ENCODE measurements around the gene FAM72A.
A peak's percentile ranks its signal among the peaks of the same experiment; 100 is the strongest.
"Not testable (repeated sequence)": the region's sequence is repeated elsewhere in the genome, so short reads cannot be mapped to it uniquely, and the experiment has no call there.

Gene FAM72A

GRCh38 chr1:206202789-206203363 is at the start of gene FAM72A:
TSS of gene FAM72A (minus strand) at chr1:206202839. CDS start at chr1:206202025, 814 bp downstream.
- DNase-seq (ENCODE audit: low read depth) = peak; percentile 99

DNA sequence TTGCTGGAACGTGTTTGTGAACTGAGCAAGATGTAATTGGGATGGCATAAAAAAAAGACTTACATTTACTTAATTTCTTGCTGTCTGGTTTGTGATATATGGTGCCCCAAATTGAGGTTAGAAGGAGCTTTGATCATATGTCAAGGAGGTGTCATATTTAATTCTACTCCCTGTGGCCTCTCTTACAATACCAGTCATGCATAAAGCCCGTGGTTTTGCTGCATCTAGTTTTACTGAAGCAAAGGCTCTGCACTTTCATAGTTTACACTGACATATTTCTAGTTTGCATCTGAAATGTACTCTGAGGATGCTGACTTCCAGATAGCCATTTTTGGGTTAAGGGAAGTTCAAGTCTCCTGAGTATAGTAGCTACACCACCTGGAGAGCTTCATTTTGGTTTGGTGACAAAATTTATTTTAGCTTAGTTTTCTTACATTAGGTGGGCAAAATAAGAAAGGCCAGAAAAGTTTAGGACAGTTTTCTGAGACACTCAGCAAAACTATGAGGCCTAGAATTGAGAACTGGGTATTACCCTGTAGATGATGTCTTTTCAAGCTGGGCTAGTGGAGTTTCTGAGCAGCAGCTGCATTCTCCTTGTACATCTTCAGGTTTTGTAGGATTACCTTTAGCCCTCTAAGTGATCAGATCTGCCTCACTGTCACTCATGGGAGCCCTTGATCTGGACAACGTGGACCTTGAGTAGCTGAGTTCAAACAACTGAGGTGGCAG is 48.5 kb upstream of the FAM72A start:
- not testable (repeated sequence) for DNase-seq (ENCODE audit: low read depth); H3K4me3 ChIP-seq (ENCODE audit: low read depth, low read length)

More at GRCh38 chr1:206202789-206203363, at the start of gene FAM72A:
- peak within 1 kb of the TSS; percentile 61 for H3K4me3 ChIP-seq (ENCODE audit: low read depth, low read length)

- DNase-seq (ENCODE audit: low read depth); H3K4me3 ChIP-seq (ENCODE audit: low read depth, low read length): not testable (repeated sequence)
Measured at GRCh38 chr1:206246129-206246886, 43.7 kb upstream of the FAM72A start.

DNA sequence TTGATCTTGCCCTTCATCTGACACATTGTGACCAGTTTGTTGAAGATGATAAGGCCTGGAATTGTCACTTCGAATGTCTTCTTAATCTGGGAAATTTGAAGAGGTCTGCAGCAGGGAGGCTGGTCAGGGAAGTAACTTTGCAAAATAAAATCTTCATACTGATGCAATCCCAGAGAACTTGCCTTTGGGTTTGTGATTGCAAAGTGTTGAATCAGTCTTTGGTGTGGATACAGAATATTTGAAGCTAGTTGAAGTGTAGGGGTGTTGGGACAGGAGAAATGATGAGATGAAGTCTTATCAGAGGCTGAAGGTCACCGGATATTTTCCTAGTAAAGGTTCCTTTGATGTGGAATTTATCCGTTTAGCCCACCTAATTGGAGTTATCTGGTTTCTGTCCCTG is 42.8 kb upstream of the FAM72A start:
- DNase-seq (ENCODE audit: low read depth); H3K4me3 ChIP-seq (ENCODE audit: low read depth, low read length): not testable (repeated sequence)

DNA sequence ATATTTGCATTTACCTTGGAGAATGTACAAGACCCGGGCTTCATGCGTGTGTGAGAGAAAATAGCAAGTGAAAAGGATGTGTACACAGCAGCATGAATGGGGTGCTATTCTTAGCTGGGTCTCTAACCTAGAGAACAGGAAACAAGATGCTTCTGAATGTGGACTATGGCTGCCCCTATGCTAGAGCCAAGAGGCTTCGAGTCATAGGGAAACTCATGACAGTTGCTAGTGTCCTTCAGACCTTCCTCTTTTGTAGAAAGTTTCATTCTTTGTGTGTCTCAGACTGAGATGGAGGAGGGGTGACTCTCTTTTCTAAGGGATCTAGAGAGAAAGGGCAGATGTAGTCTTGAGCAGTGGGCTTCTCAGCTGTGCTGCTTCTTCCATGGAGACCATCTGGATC is 40.7 kb upstream of the FAM72A start:
- H3K4me3 ChIP-seq (ENCODE audit: low read depth, low read length) = not testable (repeated sequence)
- DNase-seq (ENCODE audit: low read depth) = peak; percentile 79

GRCh38 chr1:206240288-206240687 is 37.6 kb upstream of the FAM72A start:
- not testable (repeated sequence) for H3K4me3 ChIP-seq (ENCODE audit: low read depth, low read length)
- peak; percentile 23 for DNase-seq (ENCODE audit: low read depth)

GRCh38 chr1:206235190-206235589 is 32.6 kb upstream of the FAM72A start:
- DNase-seq (ENCODE audit: low read depth); H3K4me3 ChIP-seq (ENCODE audit: low read depth, low read length): not testable (repeated sequence)

DNA sequence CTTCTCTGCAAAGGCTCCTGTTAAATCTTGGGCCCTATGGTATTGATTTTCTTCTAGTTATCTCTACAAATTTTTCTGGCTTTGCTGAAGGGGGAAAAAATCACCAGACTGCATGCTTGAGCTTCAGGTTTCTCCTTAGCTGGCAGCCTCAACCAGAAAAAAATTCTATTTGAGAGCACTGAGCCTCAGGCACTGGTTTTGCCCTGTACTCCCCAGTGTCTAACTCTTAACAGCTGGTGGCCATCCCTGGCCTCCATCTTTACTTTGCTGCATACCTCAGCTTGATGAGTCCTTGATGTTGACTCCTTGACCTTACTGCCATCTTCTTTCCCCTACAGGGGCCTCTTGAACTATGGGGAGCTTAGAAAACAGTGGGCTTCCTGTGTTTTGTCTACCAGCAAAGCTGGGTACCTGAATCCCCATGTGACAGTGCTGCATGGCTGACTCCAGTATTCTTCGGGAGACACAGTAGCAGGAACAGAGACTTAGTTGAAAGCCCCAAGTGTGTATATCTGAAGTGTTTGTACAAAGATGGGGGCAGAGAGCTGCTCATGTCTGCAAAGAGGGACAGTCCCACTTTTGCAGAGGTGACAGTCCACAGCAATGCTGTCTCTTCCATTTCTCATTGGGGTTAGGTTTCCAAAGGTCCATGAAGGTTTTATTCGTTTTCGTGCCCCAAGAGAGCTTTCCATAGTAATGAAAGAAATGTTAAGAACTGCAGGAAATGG is 31.7 kb upstream of the FAM72A start:
- DNase-seq (ENCODE audit: low read depth); H3K4me3 ChIP-seq (ENCODE audit: low read depth, low read length): not testable (repeated sequence)

- not testable (repeated sequence) for DNase-seq (ENCODE audit: low read depth); H3K4me3 ChIP-seq (ENCODE audit: low read depth, low read length)
Measured at GRCh38 chr1:206232970-206233645, 30.5 kb upstream of the FAM72A start.

GRCh38 chr1:206231989-206232388 is 29.4 kb upstream of the FAM72A start:
- not testable (repeated sequence) for DNase-seq (ENCODE audit: low read depth); H3K4me3 ChIP-seq (ENCODE audit: low read depth, low read length)

- DNase-seq (ENCODE audit: low read depth); H3K4me3 ChIP-seq (ENCODE audit: low read depth, low read length): not testable (repeated sequence)
Measured at GRCh38 chr1:206229286-206229685, 26.6 kb upstream of the FAM72A start.

DNA sequence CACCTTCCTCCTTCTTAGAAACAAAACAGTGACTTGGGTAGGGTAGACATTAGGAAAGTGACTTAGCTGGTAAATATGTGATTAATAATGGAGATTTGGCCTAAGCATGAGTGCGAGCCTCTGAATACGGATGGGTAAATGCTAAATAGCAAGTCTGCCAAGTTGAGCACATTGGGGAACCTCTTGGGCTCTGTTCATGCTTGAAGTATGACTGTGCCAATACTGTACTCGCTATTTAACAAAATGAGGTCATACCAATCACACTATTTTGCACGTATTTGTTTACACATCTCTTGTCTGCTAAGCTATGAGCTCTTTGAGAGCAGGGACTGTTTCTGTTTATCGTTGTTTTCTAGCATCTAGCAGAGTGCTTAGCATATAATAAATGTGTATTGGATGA is 24.2 kb upstream of the FAM72A start:
- H3K4me3 ChIP-seq (ENCODE audit: low read depth, low read length); DNase-seq (ENCODE audit: low read depth): not testable (repeated sequence)

DNA sequence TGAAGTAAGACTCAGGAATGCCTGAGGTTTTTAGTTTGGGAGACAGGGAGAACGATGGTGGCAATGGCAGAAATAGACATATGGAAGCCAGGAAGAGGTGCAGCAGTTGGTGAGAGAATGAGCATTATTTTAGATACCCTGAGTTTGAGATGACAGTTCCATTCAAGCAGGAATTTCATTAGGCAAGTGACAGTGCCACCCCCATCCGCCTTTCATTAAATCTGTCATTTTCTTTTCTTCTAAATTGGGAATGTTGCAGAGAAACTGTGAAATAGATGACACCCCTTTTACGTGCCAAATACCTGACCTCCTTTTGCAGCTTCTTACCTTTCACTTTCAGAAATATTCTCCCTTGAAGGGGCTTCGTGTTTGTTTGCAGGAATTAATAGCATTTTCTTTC is 22.7 kb upstream of the FAM72A start:
- H3K4me3 ChIP-seq (ENCODE audit: low read depth, low read length); DNase-seq (ENCODE audit: low read depth): not testable (repeated sequence)

DNA sequence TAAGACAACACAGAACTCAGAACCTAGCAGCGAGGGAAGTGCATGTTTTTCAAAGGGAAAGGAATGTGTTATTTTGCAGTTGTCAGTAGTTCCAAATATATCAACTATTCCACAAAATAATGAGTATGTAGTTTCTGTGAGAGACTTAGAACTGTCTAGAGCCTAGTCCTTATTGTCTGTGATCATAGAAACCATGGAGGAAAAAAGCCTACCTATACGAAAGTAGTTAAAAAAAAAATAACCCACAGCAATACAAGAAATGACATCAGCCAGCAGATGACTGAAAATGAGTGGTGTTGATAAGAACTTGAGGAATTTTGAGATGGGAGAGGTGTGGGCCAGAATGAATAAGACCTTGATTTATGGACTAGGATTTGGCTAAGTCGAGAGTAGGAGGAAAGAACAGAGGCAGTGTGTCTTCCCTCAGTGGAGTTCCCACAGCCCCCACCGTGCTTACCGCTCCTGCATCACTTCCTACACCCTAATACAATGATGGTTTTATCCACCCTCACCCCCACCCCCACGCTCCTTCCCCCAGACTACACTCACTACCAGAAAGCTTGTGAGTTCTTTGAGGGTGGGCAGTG is 21.6 kb upstream of the FAM72A start:
- DNase-seq (ENCODE audit: low read depth); H3K4me3 ChIP-seq (ENCODE audit: low read depth, low read length): not testable (repeated sequence)

GRCh38 chr1:206221585-206221984 is 18.9 kb upstream of the FAM72A start:
- DNase-seq (ENCODE audit: low read depth); H3K4me3 ChIP-seq (ENCODE audit: low read depth, low read length): not testable (repeated sequence)

GRCh38 chr1:206220332-206221000 is 17.8 kb upstream of the FAM72A start:
- not testable (repeated sequence) for H3K4me3 ChIP-seq (ENCODE audit: low read depth, low read length); DNase-seq (ENCODE audit: low read depth)

GRCh38 chr1:206219514-206220331 is 17.1 kb upstream of the FAM72A start:
- DNase-seq (ENCODE audit: low read depth); H3K4me3 ChIP-seq (ENCODE audit: low read depth, low read length): not testable (repeated sequence)
